ENCODE results near the gene PTCH1.

PTCH1 gene

DNA sequence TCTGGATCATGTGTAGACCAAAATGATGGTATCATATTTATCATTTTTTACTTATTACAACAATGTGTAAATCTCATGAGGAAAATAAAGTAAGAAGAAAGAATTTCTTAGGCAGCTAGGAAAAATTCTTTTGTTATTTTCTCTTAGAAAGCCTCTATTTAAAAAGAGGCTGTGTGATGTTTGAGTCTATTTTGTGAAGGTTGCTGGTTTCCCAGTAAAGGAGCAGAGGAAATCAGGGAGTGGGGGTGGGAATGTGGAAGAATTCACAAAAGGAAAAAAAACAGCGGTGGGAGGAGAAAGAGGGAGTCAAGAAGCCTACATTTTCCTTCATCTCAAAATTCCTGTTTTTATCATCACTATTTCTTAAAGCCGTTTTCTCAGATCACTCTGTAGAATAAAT lies 20.1 kb downstream of the PTCH1 start:
- DNase-seq: no peak

DNA sequence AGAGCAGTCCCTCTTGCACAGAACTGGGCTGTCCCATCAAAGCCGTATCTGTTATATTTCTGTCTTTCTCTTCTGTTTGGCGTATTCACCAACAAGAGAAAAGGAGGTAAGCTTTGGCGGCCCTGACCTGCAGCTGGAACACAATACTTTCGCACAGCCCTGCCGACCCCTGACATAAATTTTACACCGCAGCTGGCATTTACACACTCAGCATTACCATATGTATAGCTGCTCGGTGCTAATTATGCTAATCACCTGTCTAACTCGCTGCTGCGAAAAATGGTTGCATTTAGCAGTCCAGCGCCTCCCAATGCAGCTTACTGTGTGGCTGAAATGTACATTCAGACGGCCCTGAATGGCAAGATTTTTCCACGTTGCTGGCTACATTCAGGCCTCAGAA lies 20.8 kb downstream of the PTCH1 start:
- no peak for DNase-seq

- DNase-seq: no peak
These were observed 21.2 kb downstream of the PTCH1 start for GRCh38 chr9:95495529-95495928.

DNA sequence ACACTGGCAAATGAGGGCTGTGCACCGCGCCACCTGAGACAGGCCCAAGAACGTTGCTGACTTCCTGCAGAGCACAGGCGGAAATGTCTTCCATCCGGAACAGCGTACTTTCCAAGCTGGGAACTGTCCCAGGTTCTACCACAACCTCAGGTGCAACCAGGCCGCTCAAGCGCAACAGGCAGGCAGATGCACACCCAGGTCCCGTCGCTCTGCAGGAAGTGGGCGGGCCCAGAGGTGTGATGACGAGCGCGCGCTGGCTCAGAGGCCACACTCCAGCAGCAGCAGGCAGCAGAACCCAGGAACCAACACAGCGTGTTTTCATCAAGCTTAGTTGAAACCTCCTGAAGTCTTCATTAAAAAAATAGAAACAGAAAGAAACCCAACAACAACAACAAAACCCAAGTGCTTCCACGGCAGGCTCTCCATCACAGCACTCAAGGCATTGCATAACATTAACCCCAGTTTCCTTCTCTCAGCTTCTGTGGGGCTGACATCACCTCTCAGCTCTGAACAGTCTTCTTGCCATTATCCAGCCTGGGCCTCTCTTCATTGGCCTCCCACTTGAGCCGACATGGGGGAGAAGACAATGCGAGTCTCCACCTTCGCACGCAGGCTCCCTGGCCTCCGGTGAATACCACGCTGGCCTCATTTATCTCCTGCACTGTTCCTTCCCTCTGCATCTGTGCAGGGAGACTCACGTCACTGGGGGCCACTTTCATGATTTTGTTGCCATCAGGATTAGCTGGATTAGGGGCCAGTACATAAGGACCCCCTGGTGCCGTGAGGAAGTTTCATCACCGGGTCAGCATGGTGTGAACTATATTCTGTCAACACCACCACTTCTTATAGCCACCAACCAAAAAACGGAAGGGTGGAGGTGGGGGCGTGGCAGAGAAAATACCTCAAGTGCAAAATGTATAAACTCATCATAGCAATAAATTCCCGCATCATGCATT lies 22.1 kb downstream of the PTCH1 start:
- peak; percentile 74 to 83 for DNase-seq

GRCh38 chr9:95494022-95494415 lies 22.8 kb downstream of the PTCH1 start:
- DNase-seq: peak; percentile 44 to 57

GRCh38 chr9:95493402-95493801 lies 23.4 kb downstream of the PTCH1 start:
- DNase-seq: no peak

DNA sequence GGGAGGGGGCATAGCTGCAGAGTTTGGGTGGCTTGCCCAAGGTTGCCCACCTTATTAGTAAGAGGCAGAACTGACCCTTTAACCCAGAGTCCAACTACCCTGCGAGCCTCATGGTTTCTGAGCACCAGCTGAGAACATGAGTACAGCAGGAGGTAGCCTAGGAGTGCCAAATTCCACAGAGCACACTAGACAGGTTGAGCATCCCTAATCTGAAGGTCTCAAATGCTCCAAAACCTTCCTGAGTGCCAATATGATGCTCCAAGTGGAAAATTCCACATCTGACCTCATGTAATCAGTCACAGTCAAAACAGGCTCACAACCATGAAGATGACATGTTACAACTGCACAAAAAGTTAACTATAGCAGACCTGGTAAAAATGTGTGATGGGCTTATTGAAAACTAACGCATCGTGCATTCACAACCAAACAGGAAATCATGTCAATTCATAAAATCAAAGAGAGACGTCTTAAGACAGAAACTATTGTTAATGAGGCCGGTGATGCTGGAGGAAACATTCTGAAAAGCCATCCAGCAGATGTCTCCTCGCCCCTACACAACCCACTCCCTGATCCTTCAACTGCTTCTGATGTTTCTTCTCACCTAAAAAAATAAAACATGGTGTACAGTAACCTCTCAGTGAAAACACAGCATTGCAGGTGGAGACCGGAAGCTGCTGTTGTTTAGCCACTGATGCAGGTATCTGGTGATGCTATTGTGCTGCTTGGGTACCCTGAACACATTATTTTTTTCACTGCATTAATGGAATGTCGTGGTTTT lies 25.0 kb downstream of the PTCH1 start:
- DNase-seq: no peak

DNA sequence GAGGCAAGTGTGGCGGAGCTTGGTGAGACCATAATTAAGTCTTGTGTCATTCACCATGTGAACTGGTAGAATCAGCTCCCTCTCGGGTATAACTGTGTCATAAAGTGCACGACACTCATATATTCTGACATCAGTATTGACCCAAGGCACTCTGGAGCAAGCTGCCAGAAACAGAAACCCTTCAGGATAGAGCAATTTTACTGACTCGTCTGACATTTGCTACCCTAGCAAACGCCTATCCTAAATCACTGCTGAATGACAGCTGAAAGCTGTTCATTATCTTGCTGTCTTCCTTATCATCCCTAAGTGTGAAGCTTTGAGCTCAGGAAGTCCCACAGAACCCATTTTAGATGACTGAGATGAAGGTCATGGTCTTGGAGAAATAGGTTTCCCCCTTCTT lies 27.8 kb downstream of the PTCH1 start:
- DNase-seq: no peak

GRCh38 chr9:95486318-95486717 lies 30.5 kb downstream of the PTCH1 start:
- DNase-seq: no peak

- no peak for DNase-seq
These were observed 32.5 kb downstream of the PTCH1 start for GRCh38 chr9:95484225-95484624.

- no peak for DNase-seq
These were observed 33.3 kb downstream of the PTCH1 start for GRCh38 chr9:95483431-95483830.

GRCh38 chr9:95482621-95483020 lies 34.1 kb downstream of the PTCH1 start:
- DNase-seq: no peak

- DNase-seq: no peak
These were observed 35.8 kb downstream of the PTCH1 start for GRCh38 chr9:95481000-95481399.

GRCh38 chr9:95480346-95480745 lies 36.4 kb downstream of the PTCH1 start:
- no peak for DNase-seq

DNA sequence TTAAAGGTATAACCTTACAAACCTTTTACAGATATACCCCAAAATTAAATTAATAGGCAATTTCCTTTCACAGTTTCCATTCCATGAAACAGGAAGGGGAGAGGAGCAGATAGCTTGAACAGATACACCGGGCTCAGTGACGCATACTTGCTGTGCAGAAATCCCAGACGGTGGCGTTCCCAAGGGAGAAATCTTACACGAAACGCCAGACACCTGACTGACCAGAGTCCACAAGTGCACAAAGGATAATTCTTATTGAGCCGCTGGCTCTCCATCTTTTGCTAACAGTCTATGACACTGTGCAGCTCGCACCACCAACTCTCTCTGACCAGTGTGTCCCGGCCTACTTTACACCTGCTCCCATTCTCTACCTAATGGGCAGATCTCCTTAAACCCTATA lies 37.4 kb downstream of the PTCH1 start:
- no peak for DNase-seq

- no peak for DNase-seq
These were observed 38.4 kb downstream of the PTCH1 start for GRCh38 chr9:95478335-95478734.

- no peak for DNase-seq
These were observed 38.9 kb downstream of the PTCH1 start for GRCh38 chr9:95477885-95478284.

DNA sequence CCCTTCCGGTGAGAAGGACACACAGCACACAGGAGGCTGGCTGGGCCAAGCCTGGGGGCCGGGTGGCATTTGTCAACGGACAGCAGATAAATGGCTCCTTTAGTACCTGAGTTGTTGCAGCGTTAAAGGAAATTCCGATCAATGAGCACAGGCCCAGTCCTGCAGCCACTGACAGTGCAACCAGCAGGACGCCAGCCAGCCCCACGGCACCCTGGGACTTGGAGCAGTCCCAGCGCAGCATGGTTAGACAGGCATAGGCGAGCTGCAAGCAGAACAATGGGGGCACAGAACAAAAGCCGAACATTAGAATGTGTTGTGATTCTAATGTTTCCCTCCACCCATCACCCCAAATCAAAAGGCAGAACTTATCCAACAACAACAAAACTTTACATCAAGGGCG lies 39.3 kb downstream of the PTCH1 start:
- DNase-seq: no peak

GRCh38 chr9:95468791-95469190 lies 48.0 kb downstream of the PTCH1 start:
- DNase-seq: no peak

DNA sequence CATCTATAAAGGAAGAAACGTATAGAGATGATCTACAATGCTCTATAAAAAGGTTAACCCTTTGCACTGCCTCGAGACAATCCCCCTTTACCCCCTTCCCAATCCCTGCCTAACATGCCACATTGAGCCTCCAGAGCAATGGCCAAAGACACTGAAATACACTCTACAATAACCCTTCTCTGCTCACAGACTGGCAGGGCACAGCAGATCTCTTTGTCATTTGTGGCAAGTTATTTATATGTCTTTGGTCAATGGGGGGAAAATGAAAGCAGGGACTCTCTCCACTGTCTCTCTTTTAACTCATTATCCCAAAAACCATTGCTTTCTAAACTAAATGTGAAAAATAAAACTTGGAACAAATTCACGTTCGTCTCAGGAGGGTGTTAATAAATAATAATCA lies 51.7 kb downstream of the PTCH1 start:
- DNase-seq: no peak

- no peak for DNase-seq
These were observed 53.4 kb downstream of the PTCH1 start for GRCh38 chr9:95463148-95464060.

DNA sequence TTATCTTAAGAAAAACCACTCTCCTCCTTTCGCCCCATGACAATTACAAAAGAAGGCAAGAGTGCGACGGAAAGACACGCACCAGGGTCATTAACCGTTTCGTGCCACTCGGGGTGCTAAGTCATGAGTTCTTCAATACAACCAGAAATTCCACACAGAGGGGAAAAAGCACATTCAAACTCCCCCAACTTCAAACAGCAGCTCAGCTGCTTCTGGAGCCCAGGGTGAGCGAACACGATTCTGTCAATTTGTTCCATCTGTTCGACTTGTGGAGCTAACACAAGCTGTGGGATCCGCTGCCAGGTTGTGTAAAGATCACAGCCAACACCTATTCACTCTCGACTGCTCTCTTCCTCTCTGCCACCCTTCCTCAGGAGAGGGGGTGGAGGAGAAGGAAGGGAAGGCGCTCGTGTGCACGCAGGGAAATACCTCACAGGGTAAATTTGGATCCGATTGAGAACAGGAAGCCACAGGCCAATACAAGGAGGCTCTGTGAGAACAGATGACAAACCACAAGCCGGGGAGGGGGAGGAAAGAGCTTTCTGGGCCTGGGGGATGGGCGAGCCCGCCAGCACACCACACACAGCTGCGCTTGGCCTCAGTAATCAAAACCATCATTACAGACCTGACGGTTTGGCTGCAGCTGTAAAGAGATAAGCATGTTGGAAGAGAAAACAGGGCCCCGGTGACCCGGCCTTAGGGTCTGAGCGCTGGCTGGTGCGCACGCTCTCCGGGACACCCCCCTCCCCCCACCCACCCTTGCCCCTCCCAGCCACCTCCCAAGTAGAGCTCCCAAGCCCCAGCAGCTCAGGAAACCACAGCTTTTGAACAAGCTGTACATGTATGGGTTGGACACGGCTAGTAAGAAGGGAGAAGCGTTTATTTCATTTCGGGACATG lies 54.3 kb downstream of the PTCH1 start:
- DNase-seq: peak; percentile 55 to 74

All from stimulated activated CD4-positive, alpha-beta T cell treated with anti-CD3 and anti-CD28 coated beads, Interleukin-4, amount 100 ng/mL, for 4 hours (primary cell).